ENCODE data around the gene CDC42EP5.
"Not testable (repeated sequence)": the region's sequence is repeated elsewhere in the genome, so short reads cannot be mapped to it uniquely, and the experiment has no call there.

CDC42EP5 gene

GRCh38 chr19:54446349-54446748, 26.7 kb downstream of the CDC42EP5 start:
- DNase-seq: not testable (repeated sequence)

GRCh38 chr19:54444737-54445136, 28.4 kb downstream of the CDC42EP5 start:
- no peak for DNase-seq

GRCh38 chr19:54440641-54441040, 32.5 kb downstream of the CDC42EP5 start:
- DNase-seq: no peak

GRCh38 chr19:54439174-54439851, 33.8 kb downstream of the CDC42EP5 start:
- DNase-seq: no peak

- no peak for DNase-seq
Measured at GRCh38 chr19:54436628-54437252, 36.4 kb downstream of the CDC42EP5 start.

GRCh38 chr19:54436031-54436523, 37.0 kb downstream of the CDC42EP5 start:
- DNase-seq: no peak

- no peak for DNase-seq
Measured at GRCh38 chr19:54435551-54436016, 37.5 kb downstream of the CDC42EP5 start.

- DNase-seq: no peak
Measured at GRCh38 chr19:54434873-54435214, 38.3 kb downstream of the CDC42EP5 start.

- DNase-seq: no peak
Measured at GRCh38 chr19:54434112-54434872, 38.8 kb downstream of the CDC42EP5 start.

- no peak for DNase-seq
Measured at GRCh38 chr19:54433697-54434096, 39.4 kb downstream of the CDC42EP5 start.

- DNase-seq: no peak
Measured at GRCh38 chr19:54432144-54432738, 40.9 kb downstream of the CDC42EP5 start.

GRCh38 chr19:54431255-54431838, 41.7 kb downstream of the CDC42EP5 start:
- DNase-seq: no peak

- no peak for DNase-seq
Measured at GRCh38 chr19:54430306-54431254, 42.5 kb downstream of the CDC42EP5 start.

GRCh38 chr19:54429545-54430227, 43.4 kb downstream of the CDC42EP5 start:
- DNase-seq: no peak

GRCh38 chr19:54429176-54429495, 44.0 kb downstream of the CDC42EP5 start:
- no peak for DNase-seq

- no peak for DNase-seq
Measured at GRCh38 chr19:54428323-54429175, 44.5 kb downstream of the CDC42EP5 start.

GRCh38 chr19:54427586-54427985, 45.5 kb downstream of the CDC42EP5 start:
- DNase-seq: no peak

GRCh38 chr19:54426291-54426931, 46.7 kb downstream of the CDC42EP5 start:
- no peak for DNase-seq

GRCh38 chr19:54425382-54425723, 47.7 kb downstream of the CDC42EP5 start:
- DNase-seq: no peak

All from NCI-H1930 (cell line).